CD4-positive, alpha-beta T cell treated with Interleukin-4 for 4 hours (primary cell): Measurements from ENCODE around the gene SCAPER.
"Not testable (repeated sequence)": the region's sequence is repeated elsewhere in the genome, so short reads cannot be mapped to it uniquely, and the experiment has no call there.

ENCODE experiments used
- DNase-seq: peaks from one replicate; pipeline ENCODE4 v3.0.0-alpha.2; 2020

The SCAPER gene

GRCh38 chr15:76846782-76847181, 58.4 kb downstream of the SCAPER start:
- DNase-seq = no peak

- no peak for DNase-seq
Measured at GRCh38 chr15:76844096-76844495, 61.0 kb downstream of the SCAPER start.

GRCh38 chr15:76843269-76843668, 61.9 kb downstream of the SCAPER start:
- no peak for DNase-seq

- DNase-seq = peak; percentile 17
Measured at GRCh38 chr15:76840830-76841460, 64.2 kb downstream of the SCAPER start.

GRCh38 chr15:76839173-76839572, 66.0 kb downstream of the SCAPER start:
- DNase-seq = no peak

- no peak for DNase-seq
Measured at GRCh38 chr15:76837474-76837873, 67.7 kb downstream of the SCAPER start.

- no peak for DNase-seq
Measured at GRCh38 chr15:76829939-76830338, 75.2 kb downstream of the SCAPER start.

GRCh38 chr15:76823890-76824289, 81.2 kb downstream of the SCAPER start:
- DNase-seq = no peak

GRCh38 chr15:76823303-76823702, 81.8 kb downstream of the SCAPER start:
- no peak for DNase-seq

GRCh38 chr15:76818926-76819325, 86.2 kb downstream of the SCAPER start:
- DNase-seq = not testable (repeated sequence)

- no peak for DNase-seq
Measured at GRCh38 chr15:76815421-76815820, 89.7 kb downstream of the SCAPER start.

GRCh38 chr15:76812381-76812780, 92.8 kb downstream of the SCAPER start:
- no peak for DNase-seq

- DNase-seq = no peak
Measured at GRCh38 chr15:76809412-76810103, 95.6 kb downstream of the SCAPER start.

GRCh38 chr15:76803049-76803571, 102.0 kb downstream of the SCAPER start:
- no peak for DNase-seq

- DNase-seq = no peak
Measured at GRCh38 chr15:76802411-76802810, 102.7 kb downstream of the SCAPER start.

- no peak for DNase-seq
Measured at GRCh38 chr15:76799760-76800159, 105.4 kb downstream of the SCAPER start.

- DNase-seq = no peak
Measured at GRCh38 chr15:76795217-76795616, 109.9 kb downstream of the SCAPER start.

GRCh38 chr15:76793162-76793561, 112.0 kb downstream of the SCAPER start:
- no peak for DNase-seq

GRCh38 chr15:76791511-76791910, 113.6 kb downstream of the SCAPER start:
- DNase-seq = no peak

GRCh38 chr15:76787273-76787672, 117.9 kb downstream of the SCAPER start:
- no peak for DNase-seq

- DNase-seq = no peak
Measured at GRCh38 chr15:76776969-76777368, 128.2 kb downstream of the SCAPER start.

- DNase-seq = no peak
Measured at GRCh38 chr15:76776480-76776879, 128.7 kb downstream of the SCAPER start.

- DNase-seq = no peak
Measured at GRCh38 chr15:76773234-76773633, 131.9 kb downstream of the SCAPER start.

GRCh38 chr15:76772776-76773175, 132.4 kb downstream of the SCAPER start:
- no peak for DNase-seq

GRCh38 chr15:76764004-76764403, 141.1 kb downstream of the SCAPER start:
- no peak for DNase-seq
